Hepatocyte (in vitro differentiated cells): ENCODE results near the gene SPDEF.

Source experiments
- EZH2 ChIP-seq: fragments of 200-600 bp; sonication (generic); IDR thresholded peaks from 2 replicates; pipeline ENCODE4 v1.6.1; 2016; ENCODE audit warnings: antibody characterized with exemption, mild to moderate bottlenecking, borderline replicate concordance
- EZH2phosphoT487 ChIP-seq: fragments of 200-600 bp; sonication (generic); IDR thresholded peaks from one replicate; pipeline ENCODE4 v1.6.1; 2018; ENCODE audit warnings: antibody characterized with exemption, mild to moderate bottlenecking, low read depth, moderate library complexity; ENCODE audit not compliant: unreplicated experiment, severe bottlenecking
- TF ChIP-seq, protein P1 (sequence below): fragments of 200-600 bp; sonication (generic); IDR thresholded peaks from 2 replicates; pipeline ENCODE4 v1.5.1; 2016; ENCODE audit warnings: antibody characterized with exemption, mild to moderate bottlenecking; ENCODE audit not compliant: poor library complexity

DNA sequence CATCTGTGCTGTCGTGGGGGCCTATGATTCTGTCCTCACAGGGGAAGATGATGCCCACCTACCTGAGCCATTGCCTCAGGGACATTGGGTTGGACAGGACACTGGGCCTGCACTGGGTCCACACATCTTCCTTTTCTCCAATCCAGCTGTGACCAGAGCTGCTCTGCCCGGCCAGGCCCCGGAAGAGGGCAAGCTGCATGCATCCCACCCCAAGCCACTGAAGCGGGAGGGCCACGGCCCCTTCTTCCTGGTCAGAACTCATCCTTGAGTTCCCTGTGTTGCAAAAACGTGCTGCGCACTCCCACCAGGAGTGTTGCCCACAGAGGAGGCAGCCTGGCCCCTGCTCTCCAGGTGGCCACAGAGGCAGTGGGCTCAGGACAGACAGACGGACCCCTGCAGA is 38.2 kb downstream of the SPDEF start:
- TF ChIP-seq, protein P1, sequence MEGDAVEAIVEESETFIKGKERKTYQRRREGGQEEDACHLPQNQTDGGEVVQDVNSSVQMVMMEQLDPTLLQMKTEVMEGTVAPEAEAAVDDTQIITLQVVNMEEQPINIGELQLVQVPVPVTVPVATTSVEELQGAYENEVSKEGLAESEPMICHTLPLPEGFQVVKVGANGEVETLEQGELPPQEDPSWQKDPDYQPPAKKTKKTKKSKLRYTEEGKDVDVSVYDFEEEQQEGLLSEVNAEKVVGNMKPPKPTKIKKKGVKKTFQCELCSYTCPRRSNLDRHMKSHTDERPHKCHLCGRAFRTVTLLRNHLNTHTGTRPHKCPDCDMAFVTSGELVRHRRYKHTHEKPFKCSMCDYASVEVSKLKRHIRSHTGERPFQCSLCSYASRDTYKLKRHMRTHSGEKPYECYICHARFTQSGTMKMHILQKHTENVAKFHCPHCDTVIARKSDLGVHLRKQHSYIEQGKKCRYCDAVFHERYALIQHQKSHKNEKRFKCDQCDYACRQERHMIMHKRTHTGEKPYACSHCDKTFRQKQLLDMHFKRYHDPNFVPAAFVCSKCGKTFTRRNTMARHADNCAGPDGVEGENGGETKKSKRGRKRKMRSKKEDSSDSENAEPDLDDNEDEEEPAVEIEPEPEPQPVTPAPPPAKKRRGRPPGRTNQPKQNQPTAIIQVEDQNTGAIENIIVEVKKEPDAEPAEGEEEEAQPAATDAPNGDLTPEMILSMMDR, result no peak
- TF ChIP-seq EZH2 (no peak), EZH2phosphoT487 (no peak)
